ENCODE measurements around the gene KLHDC7B. TPM values are rescaled to one million over a fixed set of nuclear protein-coding genes. Genes with fewer than 3 reads are reported as not detected.

The KLHDC7B gene
- total RNA-seq, 2 experiments from 2014 or later: 5.8 to 6.8 TPM

- no peak for TF ChIP-seq CTCF (IDR thresholded peaks at IDR 0.05)
- DNase-seq (no peak), ATAC-seq (no peak)
- H3K4me3 Mint-ChIP-seq: peak overlapping the region; percentile 94
- H3K27ac Mint-ChIP-seq: peak overlapping the region; percentile 76
- H3K36me3 Mint-ChIP-seq (ENCODE audit: low read depth): peaks cover 27% of the 10 kb centered on the region
- H3K4me1 Mint-ChIP-seq (ENCODE audit: low read depth): peaks cover 37% of the 10 kb centered on the region
- intact Hi-C loops (cut with micrococcal nuclease): loop anchor here (5.0 kb wide), 1 partner anchor 53 kb away; the partner anchor contains the start of gene CHKB
- H3K27me3 Mint-ChIP-seq: no peaks in the 10 kb centered on the region
- ChIA-PET CTCF (interaction anchor here (0.9 to 2.5 kb wide), 3 partner anchors 19 to 34 kb away, joined by 3 to 13 read pairs (median 5); partner anchors contain the start of gene SYCE3), POLR2A (interaction anchor here (1.0 to 6.7 kb wide), 10 partner anchors 10 to 92 kb away, joined by 3 to 175 read pairs (median 11); partner anchors contain the start of genes CHKB, CPT1B, KLHDC7B and LMF2)
- no peaks in the 10 kb centered on the region for H3K9me3 Mint-ChIP-seq
These were observed 16.9 kb upstream of the KLHDC7B start for GRCh38 chr22:50528682-50529415.

- intact Hi-C loops (cut with micrococcal nuclease): loop anchor here (5.0 kb wide), 1 partner anchor 53 kb away; the partner anchor contains the start of gene CHKB
- Mint-ChIP-seq H3K4me3 (peak overlapping the region; percentile 94), H3K27me3 (no peaks in the 10 kb centered on the region), H3K9me3 (no peaks in the 10 kb centered on the region), H3K36me3 (ENCODE audit: low read depth) (peaks cover 26% of the 10 kb centered on the region), H3K27ac (peak overlapping the region; percentile 76), H3K4me1 (ENCODE audit: low read depth) (peaks cover 38% of the 10 kb centered on the region)
- no peak for DNase-seq
- CTCF ChIA-PET: interaction anchor here (0.9 to 2.5 kb wide), 6 partner anchors 10 to 92 kb away, joined by 3 to 13 read pairs (median 4); partner anchors contain the start of genes LMF2, NCAPH2 and SYCE3
- TF ChIP-seq CTCF (IDR thresholded peaks at IDR 0.05): no peak
- no peak for ATAC-seq
- POLR2A ChIA-PET: interaction anchor here (1.4 to 6.7 kb wide), 6 partner anchors 9 to 91 kb away, joined by 3 to 175 read pairs (median 11); partner anchors contain the start of genes CHKB, CPT1B and KLHDC7B
These were observed 16.2 kb upstream of the KLHDC7B start for GRCh38 chr22:50529416-50529896.

GRCh38 chr22:50529897-50530579 is 15.7 kb upstream of the KLHDC7B start, which contains the start of gene TYMP:
Gene TYMP (minus strand): TSS chr22:50530012. CDS start chr22:50529709, 303 bp downstream.
- peak; percentile 75 for DNase-seq
- Mint-ChIP-seq H3K27me3 (no peaks in the 10 kb centered on the region), H3K36me3 (ENCODE audit: low read depth) (peaks cover 20% of the 10 kb centered on the region), H3K27ac (peak within 1 kb of the TSS; percentile 98), H3K9me3 (no peaks in the 10 kb centered on the region), H3K4me1 (ENCODE audit: low read depth) (peaks cover 36% of the 10 kb centered on the region), H3K4me3 (peak within 1 kb of the TSS; percentile 94)
- CTCF ChIA-PET: interaction anchor here (1.0 to 2.5 kb wide), 5 partner anchors 9 to 91 kb away, joined by 3 to 13 read pairs (median 5); partner anchors contain the start of genes LMF2, NCAPH2 and SYCE3
- POLR2A ChIA-PET: interaction anchor here (1.4 to 6.7 kb wide), 6 partner anchors 9 to 91 kb away, joined by 3 to 175 read pairs (median 11); partner anchors contain the start of genes CHKB, CPT1B and KLHDC7B
- peak; percentile 9 for ATAC-seq
- intact Hi-C loops (cut with micrococcal nuclease): loop anchor here (5.0 kb wide), 1 partner anchor 52 kb away; the partner anchor contains the start of gene CHKB
- no peak for TF ChIP-seq CTCF (IDR thresholded peaks at IDR 0.05)

GRCh38 chr22:50530580-50530876 is 15.2 kb upstream of the KLHDC7B start:
- H3K4me1 Mint-ChIP-seq (ENCODE audit: low read depth): peaks cover 36% of the 10 kb centered on the region
- H3K4me3 Mint-ChIP-seq: peak overlapping the region; percentile 89
- H3K27me3 Mint-ChIP-seq: no peaks in the 10 kb centered on the region
- peak overlapping the region; percentile 98 for H3K27ac Mint-ChIP-seq
- TF ChIP-seq CTCF (IDR thresholded peaks at IDR 0.05): no peak
- intact Hi-C loops (cut with micrococcal nuclease): no loop called here
- H3K9me3 Mint-ChIP-seq: no peaks in the 10 kb centered on the region
- H3K36me3 Mint-ChIP-seq (ENCODE audit: low read depth): peaks cover 20% of the 10 kb centered on the region
- POLR2A ChIA-PET: interaction anchor here (0.6 to 2.9 kb wide), 4 partner anchors 10 to 61 kb away, joined by 3 to 20 read pairs (median 8); no protein-coding TSS in a partner anchor
- DNase-seq (no peak), ATAC-seq (peak; percentile 3)
- CTCF ChIA-PET: no interaction called here

All from activated CD8-positive, alpha-beta T cell treated with anti-CD3 and anti-CD28 coated beads for 36 hours (primary cell).